B cell (primary cell): Measurements from ENCODE around the gene TAF13.

ENCODE experiments used
- EZH2 ChIP-seq: IDR thresholded peaks from 2 replicates; pipeline ENCODE4 v1.6.1; 2012; ENCODE audit warnings: borderline replicate concordance, low read depth, mild to moderate bottlenecking, moderate library complexity, low read length; ENCODE audit not compliant: insufficient read depth, poor library complexity, severe bottlenecking
- TF ChIP-seq, protein P1 (sequence below): fragments of 200-600 bp; IDR thresholded peaks from one replicate; pipeline ENCODE4 v1.8.0; 2022; ENCODE audit warnings: antibody characterized with exemption, mild to moderate bottlenecking

DNA sequence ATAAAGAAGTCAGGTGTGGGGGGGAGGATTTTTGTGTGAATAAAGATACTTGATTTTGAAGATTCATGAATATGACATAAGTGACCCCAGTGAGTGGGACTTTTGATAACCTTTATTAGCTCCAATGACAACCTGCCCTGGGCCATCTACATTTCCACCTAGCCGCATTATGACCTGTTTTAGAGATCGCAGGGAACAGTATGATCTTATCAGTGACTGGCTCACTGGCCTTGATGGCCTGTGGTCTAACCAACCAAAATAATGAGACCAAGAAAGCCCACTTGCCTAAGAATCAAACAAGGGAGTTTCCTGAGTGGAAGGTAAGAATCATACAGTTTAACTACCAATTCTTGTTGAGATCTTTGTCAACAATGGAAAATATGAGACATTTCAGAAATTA lies 39.9 kb upstream of the TAF13 start:
- TF ChIP-seq, protein P1, sequence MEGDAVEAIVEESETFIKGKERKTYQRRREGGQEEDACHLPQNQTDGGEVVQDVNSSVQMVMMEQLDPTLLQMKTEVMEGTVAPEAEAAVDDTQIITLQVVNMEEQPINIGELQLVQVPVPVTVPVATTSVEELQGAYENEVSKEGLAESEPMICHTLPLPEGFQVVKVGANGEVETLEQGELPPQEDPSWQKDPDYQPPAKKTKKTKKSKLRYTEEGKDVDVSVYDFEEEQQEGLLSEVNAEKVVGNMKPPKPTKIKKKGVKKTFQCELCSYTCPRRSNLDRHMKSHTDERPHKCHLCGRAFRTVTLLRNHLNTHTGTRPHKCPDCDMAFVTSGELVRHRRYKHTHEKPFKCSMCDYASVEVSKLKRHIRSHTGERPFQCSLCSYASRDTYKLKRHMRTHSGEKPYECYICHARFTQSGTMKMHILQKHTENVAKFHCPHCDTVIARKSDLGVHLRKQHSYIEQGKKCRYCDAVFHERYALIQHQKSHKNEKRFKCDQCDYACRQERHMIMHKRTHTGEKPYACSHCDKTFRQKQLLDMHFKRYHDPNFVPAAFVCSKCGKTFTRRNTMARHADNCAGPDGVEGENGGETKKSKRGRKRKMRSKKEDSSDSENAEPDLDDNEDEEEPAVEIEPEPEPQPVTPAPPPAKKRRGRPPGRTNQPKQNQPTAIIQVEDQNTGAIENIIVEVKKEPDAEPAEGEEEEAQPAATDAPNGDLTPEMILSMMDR = no peak
- no peak for TF ChIP-seq EZH2
